CD8-positive, alpha-beta memory T cell (primary cell): ENCODE data around the gene MAD2L2. TPM values are rescaled to one million over a fixed set of nuclear protein-coding genes. Genes with fewer than 3 reads are reported as not detected.

Experiments used
- CTCF ChIA-PET: fragments of 350-600 bp; sonication (Branson Sonifier 250); formaldehyde crosslinking; loops from one replicate; lab custom pipeline; 2021; ENCODE audit warnings: antibody characterized with exemption; lab: Charles Lee
- POLR2A ChIA-PET: fragments of 350-600 bp; sonication (Branson Sonifier 250); formaldehyde crosslinking; loops from one replicate; lab custom pipeline; 2021; ENCODE audit warnings: antibody characterized with exemption; lab: Charles Lee
- DNase-seq, 5 donors: peaks; one replicate each; pipeline versions ENCODE4 v3.0.0 to v3.0.0-alpha.2; 2020 to 2022; ENCODE audit warnings: mixed read lengths in 1 of 5
- H3K27ac ChIP-seq: one replicate; pipeline ENCODE4 v1.7.0; 2013; ENCODE audit warnings: low read depth, mild to moderate bottlenecking, low read length, moderate library complexity
- H3K27me3 ChIP-seq: 2 replicates; pipeline ENCODE4 v1.7.0; 2013; ENCODE audit warnings: low read length, mild to moderate bottlenecking; ENCODE audit not compliant: insufficient read depth, poor library complexity, severe bottlenecking
- H3K36me3 ChIP-seq: 2 replicates; pipeline ENCODE4 v1.7.0; 2013; ENCODE audit warnings: mild to moderate bottlenecking, low read length, moderate library complexity; ENCODE audit not compliant: insufficient read depth
- H3K4me1 ChIP-seq: 2 replicates; pipeline ENCODE4 v1.7.0; 2013; ENCODE audit warnings: mild to moderate bottlenecking, low read length, moderate library complexity; ENCODE audit not compliant: insufficient read depth
- H3K4me3 ChIP-seq: 2 replicates; pipeline ENCODE4 v1.7.0; 2013; ENCODE audit warnings: mild to moderate bottlenecking, low read length
- H3K9me3 ChIP-seq: 2 replicates; pipeline ENCODE4 v1.7.0; 2013; ENCODE audit warnings: mild to moderate bottlenecking, low read length
- H3K27ac Mint-ChIP-seq, 8 donors: one replicate each; pipeline ENCODE4 v1.8.0; 2020 to 2021; ENCODE audit warnings: mixed read lengths in 8 of 8, mild to moderate bottlenecking in 6 of 8, inconsistent platforms in 3 of 8, moderate library complexity in 3 of 8
- H3K27me3 Mint-ChIP-seq, 2 donors: one replicate each; pipeline ENCODE4 v1.8.0; 2020 to 2021; ENCODE audit warnings: mixed read lengths in 2 of 2, mild to moderate bottlenecking in 1 of 2, moderate library complexity in 1 of 2
- H3K36me3 Mint-ChIP-seq, 3 donors: one replicate each; pipeline ENCODE4 v1.8.0; 2020 to 2021; ENCODE audit warnings: mixed read lengths in 3 of 3, inconsistent platforms in 1 of 3, mild to moderate bottlenecking in 1 of 3
- H3K4me1 Mint-ChIP-seq, 3 donors: one replicate each; pipeline ENCODE4 v1.8.0; 2020 to 2021; ENCODE audit warnings: mixed read lengths in 3 of 3, inconsistent platforms in 1 of 3, mild to moderate bottlenecking in 1 of 3
- H3K4me3 Mint-ChIP-seq, 7 donors: one replicate each; pipeline ENCODE4 v1.8.0; 2020 to 2021; ENCODE audit warnings: mixed read lengths in 7 of 7, mild to moderate bottlenecking in 6 of 7, moderate library complexity in 4 of 7, inconsistent platforms in 2 of 7
- H3K9me3 Mint-ChIP-seq, 5 donors: one replicate each; pipeline ENCODE4 v1.8.0; 2020 to 2022; ENCODE audit warnings: mixed read lengths in 5 of 5, mild to moderate bottlenecking in 3 of 5, moderate library complexity in 2 of 5, inconsistent platforms in 1 of 5
- polyA plus RNA-seq: library from polyadenylated mRNA; unstranded; fragments of 300-500 nt; fragmentation: Illumina TruSeq; gene quantifications from one replicate; pipeline ENCODE4 v1.2.3, GENCODE V29; 2021
- total RNA-seq, 2 experiments: library from RNA; stranded (reverse); gene quantifications; one replicate each; pipeline ENCODE4 v1.2.3, GENCODE V29; 2021

Gene MAD2L2
- total and polyA plus RNA-seq, 3 experiments from 2014 or later, result 57.2 to 66.2 (median 60.1) TPM

GRCh38 chr1:11722538-11722937 lies 41.6 kb upstream of the MAD2L2 start:
- POLR2A ChIA-PET, result no interaction called here
- Mint-ChIP-seq H3K27ac (no peak overlapping the region), H3K4me1 (peaks cover 12 to 22% (median 16%) of the 10 kb centered on the region in 3 donors), H3K9me3 (no peaks in the 10 kb centered on the region), H3K4me3 (no peak overlapping the region), H3K27me3 (no peaks in the 10 kb centered on the region), H3K36me3 (no peaks in the 10 kb centered on the region)
- no peak overlapping the region for H3K27ac ChIP-seq
- no peak for DNase-seq
- no peak overlapping the region for H3K4me3 ChIP-seq
- H3K36me3 ChIP-seq, result no peaks in the 10 kb centered on the region
- H3K27me3 ChIP-seq, result no peaks in the 10 kb centered on the region
- CTCF ChIA-PET, result interaction anchor here (1.0 to 12.3 kb wide), 5 partner anchors 12 to 79 kb away, joined by 3 to 152 read pairs (median 3); partner anchors contain the start of genes FBXO2, FBXO44 and FBXO6
- no peaks in the 10 kb centered on the region for H3K9me3 ChIP-seq
- H3K4me1 ChIP-seq, result peaks cover 20% of the 10 kb centered on the region

GRCh38 chr1:11721311-11721710 lies 40.4 kb upstream of the MAD2L2 start:
- Mint-ChIP-seq H3K27me3 (no peaks in the 10 kb centered on the region), H3K4me3 (no peak overlapping the region), H3K9me3 (no peaks in the 10 kb centered on the region), H3K27ac (no peak overlapping the region), H3K4me1 (peaks cover 12 to 22% (median 16%) of the 10 kb centered on the region in 3 donors), H3K36me3 (no peaks in the 10 kb centered on the region)
- H3K4me1 ChIP-seq, result peaks cover 20% of the 10 kb centered on the region
- no peaks in the 10 kb centered on the region for H3K36me3 ChIP-seq
- ChIA-PET POLR2A (no interaction called here), CTCF (interaction anchor here (1.5 to 12.3 kb wide), 5 partner anchors 17 to 77 kb away, joined by 3 to 152 read pairs (median 17); partner anchors contain the start of genes FBXO2, FBXO44, FBXO6 and MAD2L2)
- H3K27ac ChIP-seq, result no peak overlapping the region
- no peak overlapping the region for H3K4me3 ChIP-seq
- H3K9me3 ChIP-seq, result no peaks in the 10 kb centered on the region
- no peaks in the 10 kb centered on the region for H3K27me3 ChIP-seq
- no peak for DNase-seq

- Mint-ChIP-seq H3K27me3 (no peaks in the 10 kb centered on the region), H3K27ac (peak overlapping the region in 1 of 8 donors; percentile 45), H3K36me3 (no peaks in the 10 kb centered on the region), H3K9me3 (no peaks in the 10 kb centered on the region), H3K4me3 (peak overlapping the region in 1 of 7 donors; percentile 54), H3K4me1 (peaks cover 12 to 20% (median 16%) of the 10 kb centered on the region in 3 donors)
- Histone ChIP-seq H3K4me1 (peaks cover 14% of the 10 kb centered on the region), H3K36me3 (no peaks in the 10 kb centered on the region), H3K4me3 (no peak overlapping the region), H3K27me3 (no peaks in the 10 kb centered on the region), H3K9me3 (no peaks in the 10 kb centered on the region), H3K27ac (no peak overlapping the region)
- DNase-seq, result no peak
- POLR2A ChIA-PET, result interaction anchor here (1.2 to 1.8 kb wide), 2 partner anchors 19 to 70 kb away, joined by 4 to 29 read pairs; no protein-coding TSS in a partner anchor
- CTCF ChIA-PET, result interaction anchor here (1.6 to 12.3 kb wide), 9 partner anchors 8 to 683 kb away, joined by 7 to 152 read pairs (median 17); partner anchors contain the start of genes AGTRAP, FBXO2, FBXO44 and FBXO6
These were observed 39.6 kb upstream of the MAD2L2 start for GRCh38 chr1:11720525-11720924.

- Histone ChIP-seq H3K36me3 (no peaks in the 10 kb centered on the region), H3K27me3 (no peaks in the 10 kb centered on the region), H3K4me3 (no peak overlapping the region), H3K27ac (no peak overlapping the region), H3K9me3 (no peaks in the 10 kb centered on the region), H3K4me1 (peaks cover 12% of the 10 kb centered on the region)
- Mint-ChIP-seq H3K9me3 (no peaks in the 10 kb centered on the region), H3K4me1 (peaks cover 12 to 16% (median 16%) of the 10 kb centered on the region in 3 donors), H3K4me3 (peak overlapping the region; percentile 67 to 93 (median 84)), H3K27ac (peak overlapping the region in 5 of 8 donors; percentile 88 to 98 (median 93)), H3K27me3 (no peaks in the 10 kb centered on the region), H3K36me3 (no peaks in the 10 kb centered on the region)
- ChIA-PET CTCF (interaction anchor here (0.7 to 12.3 kb wide), 25 partner anchors 9 to 682 kb away, joined by 3 to 152 read pairs (median 8); partner anchors contain the start of genes AGTRAP, EXOSC10, FBXO2 and FBXO44), POLR2A (interaction anchor here (0.6 to 2.0 kb wide), 13 partner anchors 10 to 682 kb away, joined by 3 to 29 read pairs (median 5); partner anchors contain the start of genes AGTRAP, FBXO6 and MAD2L2)
- no peak for DNase-seq
These were observed 39.1 kb upstream of the MAD2L2 start for GRCh38 chr1:11720033-11720376.

GRCh38 chr1:11719313-11720032 lies 38.5 kb upstream of the MAD2L2 start:
- Histone ChIP-seq H3K27ac (peak overlapping the region; percentile 51), H3K36me3 (no peaks in the 10 kb centered on the region), H3K9me3 (no peaks in the 10 kb centered on the region), H3K4me1 (peaks cover 12% of the 10 kb centered on the region), H3K27me3 (no peaks in the 10 kb centered on the region), H3K4me3 (peak overlapping the region; percentile 63)
- Mint-ChIP-seq H3K4me3 (peak overlapping the region; percentile 67 to 93 (median 84)), H3K27me3 (no peaks in the 10 kb centered on the region), H3K9me3 (no peaks in the 10 kb centered on the region), H3K36me3 (no peaks in the 10 kb centered on the region), H3K4me1 (peaks cover 12 to 16% (median 16%) of the 10 kb centered on the region in 3 donors), H3K27ac (peak overlapping the region; percentile 88 to 98 (median 95))
- peak; percentile 80 to 90 (median 82) for DNase-seq
- ChIA-PET CTCF (interaction anchor here (0.7 to 12.3 kb wide), 32 partner anchors 9 to 681 kb away, joined by 3 to 152 read pairs (median 6); partner anchors contain the start of genes AGTRAP, EXOSC10, FBXO2 and FBXO44), POLR2A (interaction anchor here (0.6 to 2.0 kb wide), 14 partner anchors 11 to 682 kb away, joined by 3 to 29 read pairs (median 4); partner anchors contain the start of genes AGTRAP, FBXO6 and MAD2L2)

- H3K4me3 Mint-ChIP-seq, result no peak overlapping the region
- peaks cover 11 to 16% (median 15%) of the 10 kb centered on the region in 3 donors for H3K4me1 Mint-ChIP-seq
- Histone ChIP-seq H3K27me3 (no peaks in the 10 kb centered on the region), H3K4me3 (no peak overlapping the region), H3K27ac (no peak overlapping the region), H3K4me1 (peaks cover 12% of the 10 kb centered on the region), H3K9me3 (no peaks in the 10 kb centered on the region), H3K36me3 (no peaks in the 10 kb centered on the region)
- no peak for DNase-seq
- POLR2A ChIA-PET, result no interaction called here
- CTCF ChIA-PET, result interaction anchor here (1.2 to 12.3 kb wide), 4 partner anchors 33 to 304 kb away, joined by 3 to 152 read pairs (median 6); partner anchors contain the start of genes FBXO2, FBXO44, FBXO6 and MIIP
- peaks cover 0 to 4% of the 10 kb centered on the region in 2 donors for H3K27me3 Mint-ChIP-seq
- H3K9me3 Mint-ChIP-seq, result no peaks in the 10 kb centered on the region
- no peaks in the 10 kb centered on the region for H3K36me3 Mint-ChIP-seq
- H3K27ac Mint-ChIP-seq, result no peak overlapping the region
These were observed 34.1 kb upstream of the MAD2L2 start for GRCh38 chr1:11714831-11715575.

GRCh38 chr1:11713095-11713494 lies 32.1 kb upstream of the MAD2L2 start:
- Histone ChIP-seq H3K4me3 (no peak overlapping the region), H3K27ac (no peak overlapping the region), H3K9me3 (no peaks in the 10 kb centered on the region), H3K27me3 (no peaks in the 10 kb centered on the region), H3K36me3 (no peaks in the 10 kb centered on the region), H3K4me1 (no peaks in the 10 kb centered on the region)
- CTCF ChIA-PET, result interaction anchor here (1.1 to 1.3 kb wide), 2 partner anchors 63 to 675 kb away, joined by 3 to 4 read pairs; no protein-coding TSS in a partner anchor
- POLR2A ChIA-PET, result no interaction called here
- Mint-ChIP-seq H3K4me3 (no peak overlapping the region), H3K9me3 (no peaks in the 10 kb centered on the region), H3K36me3 (no peaks in the 10 kb centered on the region), H3K27ac (no peak overlapping the region), H3K27me3 (peaks cover 5 to 6% of the 10 kb centered on the region in 2 donors), H3K4me1 (no peaks in the 10 kb centered on the region)
- DNase-seq, result no peak
